IPS-18c (cell line): ENCODE results near the gene SLC1A7.
A peak's percentile ranks its signal among the peaks of the same experiment; 100 is the strongest.

ENCODE experiments used
- H3K4me3 ChIP-seq: 2 replicates; pipeline ENCODE4 v1.7.0; 2013; ENCODE audit warnings: low read depth, mild to moderate bottlenecking, low read length, moderate library complexity; ENCODE audit not compliant: insufficient read depth
- H3K9me3 ChIP-seq: one replicate; pipeline ENCODE4 v1.6.1; 2013; ENCODE audit warnings: mild to moderate bottlenecking, low read length, moderate library complexity; ENCODE audit not compliant: control insufficient read depth, insufficient read depth

SLC1A7 gene

DNA sequence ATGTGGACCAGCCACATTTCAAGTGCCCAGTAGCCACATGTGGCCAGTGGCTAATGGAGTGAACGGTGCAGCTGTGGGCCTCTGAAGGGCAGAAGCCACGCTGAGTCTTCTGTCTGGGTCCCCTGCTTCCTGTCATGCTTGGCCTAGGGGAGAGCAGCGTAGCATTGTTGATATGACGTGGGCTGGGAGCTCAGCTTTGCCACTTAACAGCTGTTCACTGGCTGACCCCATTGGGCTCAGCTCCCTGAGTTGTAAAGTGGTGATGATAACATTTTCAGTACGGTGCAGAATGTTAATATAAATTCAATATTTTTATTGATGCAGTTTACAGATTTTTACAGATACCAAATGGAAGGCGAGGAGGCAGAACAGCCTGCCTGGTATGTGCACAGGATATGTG lies 76.0 kb downstream of the SLC1A7 start:
- H3K4me3 ChIP-seq = no peak overlapping the region
- peaks cover 3% of the 10 kb centered on the region for H3K9me3 ChIP-seq

GRCh38 chr1:53065391-53065790 lies 77.0 kb downstream of the SLC1A7 start:
- Histone ChIP-seq H3K4me3 (no peak overlapping the region), H3K9me3 (peaks cover 2% of the 10 kb centered on the region)

DNA sequence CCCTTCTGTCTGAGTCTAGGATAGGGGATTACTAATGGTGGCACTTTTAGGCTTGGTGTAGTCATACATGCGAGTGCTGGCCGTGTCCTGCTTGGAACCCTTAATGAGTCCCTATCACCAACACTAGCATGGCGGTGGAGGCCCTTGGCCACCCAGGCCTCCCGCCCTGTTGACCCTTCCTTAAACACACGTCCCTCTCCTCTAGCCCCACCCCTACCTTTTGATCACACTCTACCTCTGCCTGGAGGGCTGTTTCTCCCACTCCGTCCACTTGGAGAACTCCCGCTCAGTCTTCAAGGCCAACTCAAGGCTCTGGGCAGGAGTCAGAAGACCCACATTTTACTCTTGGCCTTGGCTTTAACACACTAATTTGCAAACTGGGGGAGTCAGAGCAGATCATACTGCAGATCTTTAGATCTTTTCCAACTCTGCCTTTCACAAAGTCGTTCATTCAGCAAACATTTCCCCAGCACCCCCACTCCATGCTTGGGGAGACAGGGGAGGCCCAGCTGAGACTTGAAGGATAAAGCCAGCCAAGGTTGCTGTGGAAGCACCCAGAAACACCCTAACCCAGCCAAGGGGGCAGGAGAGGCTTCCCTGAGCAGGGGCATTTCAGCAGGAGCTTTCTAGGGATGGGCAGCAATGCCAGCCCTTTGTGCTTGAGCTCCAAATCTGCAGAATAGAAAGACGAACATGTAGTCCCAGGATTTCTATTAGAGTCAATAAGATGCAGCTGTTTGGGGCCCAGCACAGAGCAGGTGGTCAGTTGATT lies 78.5 kb downstream of the SLC1A7 start:
- H3K9me3 ChIP-seq = peaks cover 2% of the 10 kb centered on the region
- no peak overlapping the region for H3K4me3 ChIP-seq

GRCh38 chr1:53062708-53063591 lies 79.5 kb downstream of the SLC1A7 start:
- peaks cover 2% of the 10 kb centered on the region for H3K9me3 ChIP-seq
- peak overlapping the region; percentile 58 for H3K4me3 ChIP-seq

DNA sequence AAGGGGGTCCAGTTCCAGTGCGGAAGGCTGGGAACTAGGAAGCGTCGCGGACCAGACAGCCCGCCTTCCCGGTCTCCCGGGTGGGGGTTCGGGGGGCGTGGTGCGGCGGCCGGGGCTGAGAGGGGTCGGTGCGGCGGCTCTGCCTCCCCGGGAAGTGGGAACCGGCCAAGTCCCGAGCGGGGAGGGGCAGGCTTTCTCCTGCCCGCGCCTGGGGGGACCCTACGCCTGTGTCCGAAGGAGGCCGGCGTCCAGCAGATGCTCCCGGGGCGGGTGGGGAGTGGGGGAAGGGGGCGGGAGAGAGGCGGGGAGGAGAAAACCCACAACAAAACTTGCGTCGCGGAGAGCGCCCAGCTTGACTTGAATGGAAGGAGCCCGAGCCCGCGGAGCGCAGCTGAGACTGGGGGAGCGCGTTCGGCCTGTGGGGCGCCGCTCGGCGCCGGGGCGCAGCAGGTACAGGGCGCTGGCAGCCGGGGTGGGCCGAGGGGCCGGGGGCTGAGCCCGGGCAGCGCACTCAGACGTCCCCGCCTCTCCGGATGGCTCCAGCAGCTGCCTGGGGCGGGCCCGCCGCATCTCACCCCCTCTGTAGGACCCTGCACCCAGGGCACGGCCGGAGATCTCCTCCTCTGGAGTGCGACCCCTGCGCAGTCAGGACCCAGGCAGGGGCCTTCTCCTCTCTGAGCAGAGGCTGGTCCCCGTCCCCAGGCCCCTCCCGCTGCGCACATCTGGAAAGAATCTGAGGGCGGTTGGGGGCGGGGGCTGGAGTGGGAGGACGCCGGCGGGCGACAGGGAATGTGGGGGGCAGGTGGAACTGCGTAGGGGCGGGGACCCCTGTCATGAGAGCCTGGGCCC lies 80.4 kb downstream of the SLC1A7 start, which contains the start of gene PODN:
Gene PODN, plus strand, starts transcription at position 355 of the 849 bp plus-strand sequence. CDS start 7,643 bp downstream, outside the sequence.
- peak within 1 kb of the TSS; percentile 58 for H3K4me3 ChIP-seq
- H3K9me3 ChIP-seq = peaks cover 2% of the 10 kb centered on the region

GRCh38 chr1:53061123-53061858 lies 81.1 kb downstream of the SLC1A7 start:
- Histone ChIP-seq H3K9me3 (peaks cover 2% of the 10 kb centered on the region), H3K4me3 (peak overlapping the region; percentile 37; the same call in 1 of the 2 replicates)

- Histone ChIP-seq H3K9me3 (peaks cover 2% of the 10 kb centered on the region), H3K4me3 (no peak overlapping the region)
Measured at GRCh38 chr1:53060579-53060978, 81.9 kb downstream of the SLC1A7 start.

- H3K4me3 ChIP-seq = no peak overlapping the region
- peaks cover 1% of the 10 kb centered on the region for H3K9me3 ChIP-seq
Measured at GRCh38 chr1:53057127-53057526, 85.3 kb downstream of the SLC1A7 start.

- H3K9me3 ChIP-seq = no peaks in the 10 kb centered on the region
- H3K4me3 ChIP-seq = no peak overlapping the region
Measured at GRCh38 chr1:53051676-53052075, 90.8 kb downstream of the SLC1A7 start.

GRCh38 chr1:53050310-53050709 lies 92.1 kb downstream of the SLC1A7 start:
- Histone ChIP-seq H3K4me3 (no peak overlapping the region), H3K9me3 (no peaks in the 10 kb centered on the region)

GRCh38 chr1:53049574-53049967 lies 92.9 kb downstream of the SLC1A7 start:
- no peaks in the 10 kb centered on the region for H3K9me3 ChIP-seq
- no peak overlapping the region for H3K4me3 ChIP-seq

GRCh38 chr1:53048960-53049573 lies 93.4 kb downstream of the SLC1A7 start:
- Histone ChIP-seq H3K4me3 (no peak overlapping the region), H3K9me3 (no peaks in the 10 kb centered on the region)

- Histone ChIP-seq H3K9me3 (no peaks in the 10 kb centered on the region), H3K4me3 (no peak overlapping the region)
Measured at GRCh38 chr1:53047737-53048736, 94.4 kb downstream of the SLC1A7 start.

- H3K9me3 ChIP-seq = no peaks in the 10 kb centered on the region
Measured at GRCh38 chr1:53046930-53047329, 95.5 kb downstream of the SLC1A7 start.

GRCh38 chr1:53044926-53045325 lies 97.5 kb downstream of the SLC1A7 start:
- no peak overlapping the region for H3K4me3 ChIP-seq

More at GRCh38 chr1:53046930-53047329, 95.5 kb downstream of the SLC1A7 start:
- no peak overlapping the region for H3K4me3 ChIP-seq

More at GRCh38 chr1:53044926-53045325, 97.5 kb downstream of the SLC1A7 start:
- H3K9me3 ChIP-seq = no peaks in the 10 kb centered on the region
